ENCODE results near the gene FN1.

Gene FN1

DNA sequence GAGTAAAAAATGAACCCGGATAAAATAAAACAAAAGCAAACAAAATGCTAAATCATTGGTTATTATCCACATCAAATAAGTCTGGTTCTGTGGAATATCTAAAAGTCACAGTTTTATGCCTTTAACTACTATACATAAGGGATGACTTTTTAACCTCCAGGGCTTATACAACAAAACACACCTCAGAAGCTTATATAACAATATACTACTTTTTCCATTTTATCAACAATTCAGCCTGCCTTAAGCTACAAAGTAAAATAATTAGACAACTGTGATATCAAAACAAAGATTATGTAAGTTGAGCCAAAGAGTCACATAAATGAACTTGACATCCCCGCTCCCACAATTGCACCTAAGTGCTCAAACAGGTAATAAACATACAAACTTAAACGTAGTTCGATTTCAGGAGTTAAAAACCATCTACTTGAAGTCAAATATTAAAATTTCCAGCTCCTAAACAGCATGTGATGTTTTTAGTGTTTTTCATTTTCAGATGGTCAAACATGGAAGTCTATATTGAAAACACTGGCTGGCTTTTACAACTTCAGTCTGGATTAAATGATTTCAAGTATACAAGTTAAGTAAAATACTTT lies 69.3 kb downstream of the FN1 start:
- Histone ChIP-seq H3K36me3 (ENCODE audit: control insufficient read depth, insufficient read depth, low read length) (peaks cover 8% of the 10 kb centered on the region), H3K27ac (ENCODE audit: insufficient read depth, low read depth, low read length, poor library complexity, severe bottlenecking) (no peak overlapping the region), H3K27me3 (ENCODE audit: control insufficient read depth, insufficient read depth, low read length, poor library complexity, severe bottlenecking) (no peaks in the 10 kb centered on the region), H3K4me3 (ENCODE audit: insufficient read depth, low read depth, low read length) (no peak overlapping the region), H3K9me3 (ENCODE audit: control insufficient read depth, low read length) (no peaks in the 10 kb centered on the region), H3K4me1 (ENCODE audit: control insufficient read depth, insufficient read depth, low read length) (no peaks in the 10 kb centered on the region)
- WGBS, 2 experiments, result 91 to 97% methylated on average over 3 to 4 of the region's 4 CpGs

DNA sequence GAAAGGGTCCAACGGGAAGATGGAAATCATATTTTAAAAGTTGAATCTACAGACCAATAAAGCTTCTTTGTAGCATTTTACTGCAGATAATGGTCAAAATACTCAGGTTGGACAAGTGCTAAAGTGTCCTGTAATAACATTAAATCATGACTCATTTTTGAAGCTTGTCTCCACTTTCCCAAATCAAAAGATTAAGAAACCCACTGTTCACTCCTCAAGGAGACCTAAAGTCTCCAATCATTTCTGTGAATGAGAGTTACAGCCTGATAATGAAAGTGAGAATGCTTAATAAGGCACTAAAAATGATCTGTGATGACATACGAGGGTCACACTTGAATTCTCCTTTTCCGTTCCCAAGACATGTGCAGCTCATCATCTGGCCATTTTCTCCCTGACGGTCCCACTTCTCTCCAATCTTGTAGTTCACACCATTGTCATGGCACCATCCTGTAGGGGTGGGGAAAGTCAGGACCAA lies 70.6 kb downstream of the FN1 start:
- WGBS, 2 experiments, result 92 to 93% methylated on average over 4 of the region's 4 CpGs
- peaks cover 8% of the 10 kb centered on the region for H3K36me3 ChIP-seq (ENCODE audit: control insufficient read depth, insufficient read depth, low read length)
- no peak overlapping the region for H3K4me3 ChIP-seq (ENCODE audit: insufficient read depth, low read depth, low read length)
- no peaks in the 10 kb centered on the region for H3K9me3 ChIP-seq (ENCODE audit: control insufficient read depth, low read length)
- no peaks in the 10 kb centered on the region for H3K27me3 ChIP-seq (ENCODE audit: control insufficient read depth, insufficient read depth, low read length, poor library complexity, severe bottlenecking)
- no peaks in the 10 kb centered on the region for H3K4me1 ChIP-seq (ENCODE audit: control insufficient read depth, insufficient read depth, low read length)
- H3K27ac ChIP-seq (ENCODE audit: insufficient read depth, low read depth, low read length, poor library complexity, severe bottlenecking), result no peak overlapping the region

DNA sequence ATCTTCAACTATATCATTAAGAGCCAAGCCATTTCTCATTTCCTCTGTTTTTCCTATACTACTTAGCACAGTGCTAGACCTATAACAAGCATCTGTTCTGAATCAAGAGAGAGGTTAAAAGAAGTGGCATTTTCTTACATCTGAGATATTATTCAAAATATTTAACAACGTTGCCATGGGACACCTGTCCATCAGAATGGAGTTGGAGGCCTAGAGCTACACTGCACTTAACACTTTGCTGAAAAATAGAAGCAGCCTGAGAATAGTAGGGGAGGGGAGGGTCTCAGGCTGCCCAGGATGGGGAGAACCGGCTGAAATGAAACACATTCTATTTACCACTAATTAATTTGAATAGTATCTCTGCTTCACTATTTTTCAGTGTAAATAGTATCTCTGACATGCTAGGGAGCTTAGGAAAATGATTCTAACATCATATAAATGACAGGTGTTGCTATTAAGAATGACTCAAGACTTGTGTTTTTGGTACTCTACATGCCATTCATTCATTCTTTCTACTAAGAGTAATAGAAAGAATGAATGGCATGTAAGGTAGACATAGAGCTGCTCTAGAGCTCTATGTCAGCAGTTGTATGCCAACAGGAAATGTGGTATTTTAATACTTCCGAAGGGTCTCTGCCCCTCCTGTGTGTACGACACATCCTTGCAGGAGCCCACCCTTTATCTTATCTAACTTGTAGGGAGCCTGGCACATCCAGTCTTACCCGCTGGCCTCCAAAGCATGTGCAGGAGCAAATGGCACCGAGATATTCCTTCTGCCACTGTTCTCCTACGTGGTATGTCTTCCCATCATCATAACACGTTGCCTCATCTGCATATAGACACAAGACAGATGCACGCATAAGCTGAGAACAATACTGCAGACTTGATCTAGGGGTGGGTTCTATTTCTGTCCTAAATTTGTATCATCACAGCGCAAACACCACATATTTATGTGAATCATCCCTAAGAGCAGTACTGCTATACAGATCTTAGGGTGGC lies 71.4 kb downstream of the FN1 start:
- H3K4me3 ChIP-seq (ENCODE audit: insufficient read depth, low read depth, low read length), result no peak overlapping the region
- no peaks in the 10 kb centered on the region for H3K4me1 ChIP-seq (ENCODE audit: control insufficient read depth, insufficient read depth, low read length)
- H3K27me3 ChIP-seq (ENCODE audit: control insufficient read depth, insufficient read depth, low read length, poor library complexity, severe bottlenecking), result no peaks in the 10 kb centered on the region
- H3K36me3 ChIP-seq (ENCODE audit: control insufficient read depth, insufficient read depth, low read length), result peaks cover 5% of the 10 kb centered on the region
- H3K27ac ChIP-seq (ENCODE audit: insufficient read depth, low read depth, low read length, poor library complexity, severe bottlenecking), result no peak overlapping the region
- WGBS, 2 experiments, result 94 to 95% methylated on average over 9 of the region's 10 CpGs
- H3K9me3 ChIP-seq (ENCODE audit: control insufficient read depth, low read length), result no peaks in the 10 kb centered on the region

DNA sequence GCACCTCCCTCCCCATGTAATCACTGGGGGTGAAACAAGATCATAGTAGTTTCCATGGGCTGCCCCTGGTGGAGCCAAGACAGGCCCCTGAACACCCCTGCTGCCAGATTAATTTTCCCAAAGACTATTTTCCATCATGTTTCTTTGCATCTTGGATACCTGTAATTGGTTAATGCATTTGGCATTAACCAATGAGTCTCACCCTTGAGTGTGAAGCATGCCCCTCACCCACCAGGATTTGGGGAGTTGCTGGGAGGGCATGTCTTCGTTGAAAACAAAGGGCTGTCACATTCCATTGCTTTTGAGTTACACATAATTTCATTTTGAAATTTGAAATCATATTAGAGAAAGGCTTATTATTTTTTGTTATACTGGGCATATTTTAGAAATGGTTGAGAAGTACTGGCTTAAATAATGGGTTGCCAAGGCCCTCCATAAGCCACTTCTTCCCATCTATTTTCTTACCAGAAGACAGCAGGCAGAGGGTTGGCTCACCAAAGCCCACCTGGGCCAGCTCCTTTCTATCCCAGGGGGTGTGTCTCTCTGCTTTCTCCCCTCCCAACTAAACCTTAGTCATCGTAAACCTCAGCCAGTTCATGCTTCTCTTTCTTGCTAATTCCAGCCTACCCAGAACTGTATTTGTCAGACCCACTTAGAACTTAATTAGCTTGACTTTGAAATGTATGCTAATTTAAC lies 72.3 kb downstream of the FN1 start:
- Histone ChIP-seq H3K9me3 (ENCODE audit: control insufficient read depth, low read length) (no peaks in the 10 kb centered on the region), H3K27me3 (ENCODE audit: control insufficient read depth, insufficient read depth, low read length, poor library complexity, severe bottlenecking) (no peaks in the 10 kb centered on the region), H3K4me3 (ENCODE audit: insufficient read depth, low read depth, low read length) (no peak overlapping the region), H3K4me1 (ENCODE audit: control insufficient read depth, insufficient read depth, low read length) (no peaks in the 10 kb centered on the region), H3K36me3 (ENCODE audit: control insufficient read depth, insufficient read depth, low read length) (peaks cover 5% of the 10 kb centered on the region), H3K27ac (ENCODE audit: insufficient read depth, low read depth, low read length, poor library complexity, severe bottlenecking) (no peak overlapping the region)
- WGBS, 2 experiments, result 79 to 88% methylated on average over 1 to 2 of the region's 2 CpGs

DNA sequence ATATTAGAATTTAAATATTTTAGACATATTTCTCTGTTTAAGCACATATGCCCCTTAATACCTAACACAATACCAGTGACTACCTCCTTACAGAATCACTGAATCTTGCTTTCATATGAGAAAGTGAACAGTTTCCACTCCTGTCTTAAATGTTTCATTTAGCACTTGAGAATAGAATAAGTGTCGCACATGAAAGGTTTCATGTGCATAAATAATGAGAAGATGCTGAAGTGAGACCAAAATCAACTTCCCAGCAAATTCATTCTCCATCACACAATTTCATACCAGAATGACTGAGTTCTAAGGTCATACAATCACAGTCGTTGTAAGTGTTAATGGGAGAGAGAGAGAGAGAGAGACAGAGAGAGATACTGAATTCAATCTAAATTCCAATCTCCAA lies 72.8 kb downstream of the FN1 start:
- Histone ChIP-seq H3K4me3 (ENCODE audit: insufficient read depth, low read depth, low read length) (no peak overlapping the region), H3K27me3 (ENCODE audit: control insufficient read depth, insufficient read depth, low read length, poor library complexity, severe bottlenecking) (no peaks in the 10 kb centered on the region), H3K4me1 (ENCODE audit: control insufficient read depth, insufficient read depth, low read length) (no peaks in the 10 kb centered on the region), H3K27ac (ENCODE audit: insufficient read depth, low read depth, low read length, poor library complexity, severe bottlenecking) (no peak overlapping the region), H3K36me3 (ENCODE audit: control insufficient read depth, insufficient read depth, low read length) (peaks cover 5% of the 10 kb centered on the region), H3K9me3 (ENCODE audit: control insufficient read depth, low read length) (no peaks in the 10 kb centered on the region)
- WGBS, 2 experiments, result 78% methylated on average over 1 of the region's 2 CpGs; no CpG with 5 or more reads in 1 of the 2 experiments

DNA sequence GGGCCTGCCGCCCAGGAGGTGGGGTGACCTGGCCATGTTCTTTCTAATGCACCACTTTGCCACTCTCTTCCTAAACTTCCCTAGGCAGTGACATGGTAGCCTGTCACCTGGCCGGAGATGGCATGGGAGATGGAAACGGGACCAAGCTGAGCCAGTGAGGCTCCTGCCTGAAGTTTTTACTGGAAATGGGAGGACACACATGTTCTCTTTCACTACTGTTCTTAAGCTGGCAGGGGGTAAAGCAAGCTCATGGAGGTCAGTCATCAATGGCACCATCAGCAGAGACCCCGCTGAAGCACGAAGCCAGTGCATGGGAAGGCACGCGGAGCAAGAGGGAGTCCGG lies 73.3 kb downstream of the FN1 start:
- Histone ChIP-seq H3K27ac (ENCODE audit: insufficient read depth, low read depth, low read length, poor library complexity, severe bottlenecking) (no peak overlapping the region), H3K36me3 (ENCODE audit: control insufficient read depth, insufficient read depth, low read length) (peaks cover 5% of the 10 kb centered on the region)
- 95% methylated on average over 8 of the region's 8 CpGs for WGBS, 2 experiments

DNA sequence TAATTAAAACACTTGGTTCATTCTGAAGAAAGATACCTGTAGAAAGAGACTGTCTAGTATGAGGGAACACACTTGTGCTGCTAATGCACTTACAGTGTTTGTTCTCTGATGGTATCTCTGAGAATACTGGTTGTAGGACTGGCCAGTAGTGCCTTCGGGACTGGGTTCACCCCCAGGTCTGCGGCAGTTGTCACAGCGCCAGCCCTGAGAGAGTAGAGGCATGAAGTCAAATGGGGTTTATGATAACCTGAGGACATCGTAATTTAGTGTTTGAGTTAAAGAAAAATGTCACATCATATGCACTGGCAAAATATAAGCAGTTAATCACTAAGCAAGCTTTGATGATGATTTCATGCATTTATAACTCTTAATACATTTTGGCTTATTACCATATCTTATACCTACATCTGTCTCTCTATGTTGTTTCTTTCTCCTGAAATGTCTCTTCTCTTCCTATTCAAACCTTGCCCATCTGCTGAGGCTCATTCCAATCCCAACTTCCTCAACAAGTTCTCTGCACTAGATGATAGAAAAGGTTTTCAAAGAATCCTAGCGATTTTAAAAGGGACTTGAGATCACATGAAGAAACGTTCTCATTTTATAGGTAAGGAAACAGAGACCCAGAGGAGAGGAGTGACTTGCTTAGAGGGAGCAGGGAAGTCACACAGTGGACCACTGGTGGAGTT lies 73.8 kb downstream of the FN1 start:
- WGBS, 2 experiments, result 90 to 92% methylated on average over 6 of the region's 6 CpGs
- H3K27me3 ChIP-seq (ENCODE audit: control insufficient read depth, insufficient read depth, low read length, poor library complexity, severe bottlenecking), result no peaks in the 10 kb centered on the region
- peaks cover 5% of the 10 kb centered on the region for H3K36me3 ChIP-seq (ENCODE audit: control insufficient read depth, insufficient read depth, low read length)
- no peaks in the 10 kb centered on the region for H3K9me3 ChIP-seq (ENCODE audit: control insufficient read depth, low read length)
- H3K4me1 ChIP-seq (ENCODE audit: control insufficient read depth, insufficient read depth, low read length), result no peaks in the 10 kb centered on the region
- H3K4me3 ChIP-seq (ENCODE audit: insufficient read depth, low read depth, low read length), result no peak overlapping the region
- H3K27ac ChIP-seq (ENCODE audit: insufficient read depth, low read depth, low read length, poor library complexity, severe bottlenecking), result no peak overlapping the region

More for the DNA sequence above, 73.3 kb downstream of the FN1 start:
- Histone ChIP-seq H3K4me1 (ENCODE audit: control insufficient read depth, insufficient read depth, low read length) (no peaks in the 10 kb centered on the region), H3K4me3 (ENCODE audit: insufficient read depth, low read depth, low read length) (no peak overlapping the region), H3K27me3 (ENCODE audit: control insufficient read depth, insufficient read depth, low read length, poor library complexity, severe bottlenecking) (no peaks in the 10 kb centered on the region), H3K9me3 (ENCODE audit: control insufficient read depth, low read length) (no peaks in the 10 kb centered on the region)

DNA sequence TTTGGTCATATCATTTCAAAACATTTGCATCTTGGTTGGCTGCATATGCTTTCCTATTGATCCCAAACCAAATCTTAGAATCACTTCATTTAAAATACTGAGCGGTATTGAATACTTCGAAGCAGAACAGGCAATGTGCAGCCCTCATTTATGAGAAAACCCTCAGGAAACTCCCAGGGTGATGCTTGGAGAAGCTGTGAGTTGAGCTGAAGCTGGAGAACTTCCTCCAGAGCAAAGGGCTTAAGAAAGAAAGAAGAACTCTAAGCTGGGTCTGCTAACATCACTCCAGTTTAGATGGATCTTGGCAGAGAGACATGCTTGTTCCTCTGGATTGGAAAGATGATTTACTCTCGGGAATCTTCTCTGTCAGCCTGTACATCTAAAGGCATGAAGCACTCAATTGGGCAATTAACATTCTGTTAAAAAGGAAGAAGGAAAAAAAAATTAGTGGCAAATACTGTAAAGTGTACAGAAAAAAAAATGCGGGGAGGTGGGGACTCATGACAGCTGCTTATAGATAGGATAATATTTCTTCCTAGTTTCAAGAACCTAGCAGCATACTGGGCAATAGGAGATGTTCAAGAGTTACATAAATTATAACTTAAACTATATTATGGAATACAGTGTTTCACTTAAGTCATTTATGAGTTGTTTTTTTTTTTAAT lies 74.5 kb downstream of the FN1 start:
- Histone ChIP-seq H3K27me3 (ENCODE audit: control insufficient read depth, insufficient read depth, low read length, poor library complexity, severe bottlenecking) (no peaks in the 10 kb centered on the region), H3K9me3 (ENCODE audit: control insufficient read depth, low read length) (no peaks in the 10 kb centered on the region), H3K4me1 (ENCODE audit: control insufficient read depth, insufficient read depth, low read length) (no peaks in the 10 kb centered on the region), H3K4me3 (ENCODE audit: insufficient read depth, low read depth, low read length) (no peak overlapping the region), H3K27ac (ENCODE audit: insufficient read depth, low read depth, low read length, poor library complexity, severe bottlenecking) (no peak overlapping the region), H3K36me3 (ENCODE audit: control insufficient read depth, insufficient read depth, low read length) (peaks cover 5% of the 10 kb centered on the region)
- WGBS, 2 experiments, result 95 to 97% methylated on average over 4 of the region's 4 CpGs

DNA sequence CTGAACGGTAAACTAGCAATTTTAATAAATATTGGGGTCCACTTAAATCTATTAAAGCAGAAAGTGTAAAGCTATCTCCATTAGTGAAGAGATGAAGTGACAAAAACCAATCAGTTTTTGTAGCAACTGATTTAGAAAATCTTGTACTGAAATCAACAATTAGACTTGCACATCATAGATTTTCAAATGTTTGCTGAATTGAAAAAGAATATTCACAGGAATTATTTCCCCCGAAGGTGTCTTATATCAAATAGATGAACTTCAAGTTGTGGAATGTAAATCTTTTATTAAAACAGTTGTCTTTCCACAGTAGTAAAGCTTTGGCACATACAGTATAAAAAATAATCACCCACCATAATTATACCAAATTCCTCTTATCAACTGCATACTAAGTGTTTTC lies 75.3 kb downstream of the FN1 start:
- no peaks in the 10 kb centered on the region for H3K27me3 ChIP-seq (ENCODE audit: control insufficient read depth, insufficient read depth, low read length, poor library complexity, severe bottlenecking)
- no peak overlapping the region for H3K4me3 ChIP-seq (ENCODE audit: insufficient read depth, low read depth, low read length)
- H3K27ac ChIP-seq (ENCODE audit: insufficient read depth, low read depth, low read length, poor library complexity, severe bottlenecking), result no peak overlapping the region
- H3K9me3 ChIP-seq (ENCODE audit: control insufficient read depth, low read length), result no peaks in the 10 kb centered on the region
- H3K4me1 ChIP-seq (ENCODE audit: control insufficient read depth, insufficient read depth, low read length), result no peaks in the 10 kb centered on the region
- WGBS, 2 experiments, result 86% methylated on average over 2 of the region's 2 CpGs; no CpG with 5 or more reads in 1 of the 2 experiments
- peaks cover 5% of the 10 kb centered on the region for H3K36me3 ChIP-seq (ENCODE audit: control insufficient read depth, insufficient read depth, low read length)

All from ectodermal cell (in vitro differentiated cells).